ENCODE measurements around the gene NDUFB11.

GRCh38 chrX:47098338-47099094, 46.0 kb downstream of the NDUFB11 start:
- TF ChIP-seq CTCF (conservative IDR thresholded peaks at IDR 0.05 in 1 of 2, IDR thresholded peaks at IDR 0.05 in 1 of 2; ENCODE audit: low read depth in 1 of 2, low read length in 2 of 2) (no peak), EZH2 (IDR thresholded peaks at IDR 0.05; ENCODE audit: low read length, missing control alignments) (no peak)

Data from fibroblast of lung (primary cell).